GM13976 (cell line): ENCODE results near the gene ROR2.
A peak's percentile ranks its signal among the peaks of the same experiment; 100 is the strongest.

Source experiments
- DNase-seq: peaks from one replicate; pipeline ENCODE4 v3.0.0; 2012; ENCODE audit warnings: low spot score
- CTCF ChIP-seq: IDR thresholded peaks from 2 replicates; pipeline ENCODE4 v1.5.1; 2012; ENCODE audit warnings: borderline replicate concordance, mild to moderate bottlenecking; ENCODE audit not compliant: insufficient read depth; ENCODE audit errors: extremely low read depth, missing control alignments, control extremely low read depth
- in situ Hi-C: fragments of 300-500 bp; cut with MboI; formaldehyde crosslinking; loops from one replicate; pipeline ENCODE4 v1.12.0; 2022; ENCODE audit warnings: low sequenced_read_pairs, mixed read lengths, inconsistent platforms; ENCODE audit not compliant: unreplicated experiment

ROR2 gene

GRCh38 chr9:91714020-91714806, 235.8 kb downstream of the ROR2 start:
- peak; percentile 68 for DNase-seq
- in situ Hi-C loops = no loop called here
- TF ChIP-seq CTCF = no peak

- TF ChIP-seq CTCF = no peak
- in situ Hi-C loops = no loop called here
Observed at GRCh38 chr9:91712811-91713210, 237.2 kb downstream of the ROR2 start.

GRCh38 chr9:91711755-91712601, 238.1 kb downstream of the ROR2 start:
- no peak for TF ChIP-seq CTCF
- DNase-seq = peak; percentile 86
- in situ Hi-C loops = no loop called here

More at GRCh38 chr9:91712811-91713210, 237.2 kb downstream of the ROR2 start:
- no peak for DNase-seq

GRCh38 chr9:91710158-91710557, 239.9 kb downstream of the ROR2 start:
- in situ Hi-C loops = no loop called here
- DNase-seq = no peak

GRCh38 chr9:91705386-91705785, 244.6 kb downstream of the ROR2 start:
- no peak for TF ChIP-seq CTCF
- in situ Hi-C loops = no loop called here

More at GRCh38 chr9:91710158-91710557, 239.9 kb downstream of the ROR2 start:
- TF ChIP-seq CTCF = no peak

GRCh38 chr9:91700475-91700874, 249.6 kb downstream of the ROR2 start:
- in situ Hi-C loops = no loop called here
- TF ChIP-seq CTCF = no peak
- no peak for DNase-seq

More at GRCh38 chr9:91705386-91705785, 244.6 kb downstream of the ROR2 start:
- no peak for DNase-seq
